Measurements from ENCODE around the gene MRPS27.
"Not testable (repeated sequence)": the region's sequence is repeated elsewhere in the genome, so short reads cannot be mapped to it uniquely, and the experiment has no call there.

Gene MRPS27

GRCh38 chr5:72300590-72301339, 19.3 kb downstream of the MRPS27 start:
- no peak for TF ChIP-seq CTCF (IDR thresholded peaks at IDR 0.05)
- no peaks in the 10 kb centered on the region for H3K4me1 ChIP-seq

GRCh38 chr5:72298711-72299110, 21.3 kb downstream of the MRPS27 start:
- no peaks in the 10 kb centered on the region for H3K9me3 ChIP-seq (ENCODE audit: control insufficient read depth, low read length)
- H3K27ac ChIP-seq, result no peak overlapping the region
- H3K27me3 ChIP-seq (ENCODE audit: control insufficient read depth, insufficient read depth, low read length), result no peaks in the 10 kb centered on the region
- no peaks in the 10 kb centered on the region for H3K4me1 ChIP-seq
- no peak overlapping the region for H3K9ac ChIP-seq
- no peak overlapping the region for H2AFZ ChIP-seq
- H3K79me2 ChIP-seq, result peaks cover 43% of the 10 kb centered on the region
- H3K36me3 ChIP-seq (ENCODE audit: control insufficient read depth, insufficient read depth, low read length), result no peaks in the 10 kb centered on the region
- no peak overlapping the region for H3K4me2 ChIP-seq (ENCODE audit: low read length)
- no peak for TF ChIP-seq CTCF (IDR thresholded peaks at IDR 0.05)
- H3K4me3 ChIP-seq (ENCODE audit: low read depth, low read length), result no peak overlapping the region

More at GRCh38 chr5:72300590-72301339, 19.3 kb downstream of the MRPS27 start:
- H3K9ac ChIP-seq, result no peak overlapping the region
- H3K27ac ChIP-seq, result no peak overlapping the region
- no peaks in the 10 kb centered on the region for H3K9me3 ChIP-seq (ENCODE audit: control insufficient read depth, low read length)
- H3K79me2 ChIP-seq, result peaks cover 43% of the 10 kb centered on the region
- no peak overlapping the region for H3K4me3 ChIP-seq (ENCODE audit: low read depth, low read length)
- H3K36me3 ChIP-seq (ENCODE audit: control insufficient read depth, insufficient read depth, low read length), result no peaks in the 10 kb centered on the region
- no peak overlapping the region for H2AFZ ChIP-seq
- no peaks in the 10 kb centered on the region for H3K27me3 ChIP-seq (ENCODE audit: control insufficient read depth, insufficient read depth, low read length)
- H3K4me2 ChIP-seq (ENCODE audit: low read length), result no peak overlapping the region

- not testable (repeated sequence) for H3K4me2 ChIP-seq (ENCODE audit: low read length); H3K9me3 ChIP-seq (ENCODE audit: control insufficient read depth, low read length); H3K9ac ChIP-seq; H3K4me1 ChIP-seq; H3K27ac ChIP-seq; H3K4me3 ChIP-seq (ENCODE audit: low read depth, low read length); H2AFZ ChIP-seq; H3K27me3 ChIP-seq (ENCODE audit: control insufficient read depth, insufficient read depth, low read length); H3K36me3 ChIP-seq (ENCODE audit: control insufficient read depth, insufficient read depth, low read length)
- peaks cover 43% of the 10 kb centered on the region for H3K79me2 ChIP-seq
These were observed 21.9 kb downstream of the MRPS27 start for GRCh38 chr5:72298136-72298535.

- Histone ChIP-seq H3K9me3 (ENCODE audit: control insufficient read depth, low read length) (no peaks in the 10 kb centered on the region), H3K27me3 (ENCODE audit: control insufficient read depth, insufficient read depth, low read length) (no peaks in the 10 kb centered on the region), H3K4me3 (ENCODE audit: low read depth, low read length) (no peak overlapping the region), H3K36me3 (ENCODE audit: control insufficient read depth, insufficient read depth, low read length) (no peaks in the 10 kb centered on the region), H3K27ac (no peak overlapping the region), H2AFZ (no peak overlapping the region), H3K9ac (no peak overlapping the region), H3K4me1 (no peaks in the 10 kb centered on the region), H3K4me2 (ENCODE audit: low read length) (no peak overlapping the region), H3K79me2 (peaks cover 27% of the 10 kb centered on the region)
- TF ChIP-seq CTCF (IDR thresholded peaks at IDR 0.05), result no peak
These were observed 23.8 kb downstream of the MRPS27 start for GRCh38 chr5:72296256-72296655.

- TF ChIP-seq CTCF (IDR thresholded peaks at IDR 0.05), result no peak
- Histone ChIP-seq H3K27me3 (ENCODE audit: control insufficient read depth, insufficient read depth, low read length) (no peaks in the 10 kb centered on the region), H3K4me3 (ENCODE audit: low read depth, low read length) (no peak overlapping the region), H3K9me3 (ENCODE audit: control insufficient read depth, low read length) (no peaks in the 10 kb centered on the region), H3K9ac (no peak overlapping the region), H3K79me2 (peaks cover 26% of the 10 kb centered on the region), H3K4me2 (ENCODE audit: low read length) (no peak overlapping the region), H2AFZ (no peak overlapping the region), H3K4me1 (no peaks in the 10 kb centered on the region), H3K27ac (no peak overlapping the region), H3K36me3 (ENCODE audit: control insufficient read depth, insufficient read depth, low read length) (no peaks in the 10 kb centered on the region)
These were observed 24.5 kb downstream of the MRPS27 start for GRCh38 chr5:72295539-72295938.
